Neural cell (in vitro differentiated cells): ENCODE measurements around the gene TMEM244.

Experiments
- CTCF ChIP-seq: fragments of 450-650 bp; IDR thresholded peaks from 2 replicates; pipeline ENCODE4 v1.5.1; 2014; ENCODE audit warnings: antibody characterized with exemption, mild to moderate bottlenecking, moderate library complexity; ENCODE audit not compliant: poor library complexity, severe bottlenecking
- EP300 ChIP-seq: fragments of 450-650 bp; conservative IDR thresholded peaks from 2 replicates; pipeline ENCODE4 v1.6.1; 2014; ENCODE audit warnings: antibody characterized with exemption, mild to moderate bottlenecking, moderate library complexity; ENCODE audit not compliant: poor library complexity, severe bottlenecking
- EZH2 ChIP-seq: fragments of 200-600, 300-800 bp; shearing (Covaris generic), sonication (generic); IDR thresholded peaks from 2 replicates; pipeline ENCODE4 v1.6.1; 2014; ENCODE audit warnings: antibody characterized with exemption, low read length, borderline replicate concordance, mild to moderate bottlenecking; ENCODE audit not compliant: insufficient read depth, poor library complexity, severe bottlenecking
- POLR2AphosphoS5 ChIP-seq: IDR thresholded peaks from 2 replicates; pipeline ENCODE4 v1.6.1; 2012
- RAD21 ChIP-seq: fragments of 450-650 bp; conservative IDR thresholded peaks from 2 replicates; pipeline ENCODE4 v1.6.1; 2014; ENCODE audit warnings: antibody characterized with exemption, mild to moderate bottlenecking, moderate library complexity
- REST ChIP-seq: IDR thresholded peaks from 2 replicates; pipeline ENCODE4 v1.6.1; 2012; ENCODE audit warnings: borderline replicate concordance
- TAF1 ChIP-seq: IDR thresholded peaks from 2 replicates; pipeline ENCODE4 v1.6.1; 2012; ENCODE audit warnings: low read depth

- TF ChIP-seq CTCF (no peak), TAF1 (no peak), EZH2 (no peak), REST (no peak), EP300 (no peak), POLR2AphosphoS5 (no peak), RAD21 (no peak)
Measured at GRCh38 chr6:129818251-129818650, 42.9 kb downstream of the TMEM244 start.
